Thoracic aorta (tissue), 2 donors: Measurements from ENCODE around the gene ARHGAP10. TPM values are rescaled to one million over a fixed set of nuclear protein-coding genes. Genes with fewer than 3 reads are reported as not detected.

Experiments used
- ATAC-seq: fragments of 150-250 bp; one replicate; pipeline ENCODE4 v1.8.0; 2017; ENCODE audit warnings: low read depth; ENCODE audit not compliant: insufficient number of reproducible peaks, low FRiP score
- DNase-seq: peaks from one replicate; pipeline ENCODE4 v3.0.0-alpha.2; 2020; ENCODE audit warnings: low spot score
- H3K27ac ChIP-seq, 2 donors: fragments of 200-600 bp; sonication (generic); 1 replicate in 1 of 2; 2 replicates in 1 of 2; pipeline ENCODE4 v1.5.1; 2016; ENCODE audit warnings: mild to moderate bottlenecking in 2 of 2, moderate library complexity in 2 of 2
- H3K27me3 ChIP-seq: fragments of 200-600 bp; sonication (generic); replicated peaks from 2 replicates; pipeline ENCODE4 v1.6.0; 2016; ENCODE audit warnings: mild to moderate bottlenecking; ENCODE audit not compliant: insufficient read depth
- H3K36me3 ChIP-seq: fragments of 200-600 bp; sonication (generic); one replicate; pipeline ENCODE4 v1.5.1; 2016
- H3K4me1 ChIP-seq, 2 donors: fragments of 200-600 bp; sonication (generic); 1 replicate in 1 of 2; 2 replicates in 1 of 2; pipeline versions ENCODE4 v1.5.1 to v1.6.0; 2016; ENCODE audit warnings: low read depth in 2 of 2, mild to moderate bottlenecking in 1 of 2; ENCODE audit not compliant: control insufficient read depth in 1 of 2
- H3K4me3 ChIP-seq: fragments of 200-600 bp; sonication (generic); 2 replicates; pipeline ENCODE4 v1.5.1; 2016; ENCODE audit warnings: mild to moderate bottlenecking
- H3K9me3 ChIP-seq: fragments of 200-600 bp; sonication (generic); 2 replicates; pipeline ENCODE4 v1.5.1; 2016
- total RNA-seq, 2 donors: library from RNA; depleted of rRNA; stranded (reverse); fragments of >200 nt; gene quantifications; one replicate each; pipeline versions ENCODE4 v1.1.0 to v1.2.3, GENCODE V29; 2016
- TF ChIP-seq, protein P1 (sequence below): fragments of 200-600 bp; sonication (generic); IDR thresholded peaks from one replicate; pipeline ENCODE4 v1.5.1; 2019; ENCODE audit warnings: antibody characterized with exemption

ARHGAP10 gene
- total RNA-seq, 2 donors from 2014 or later: 195 to 211 TPM

DNA sequence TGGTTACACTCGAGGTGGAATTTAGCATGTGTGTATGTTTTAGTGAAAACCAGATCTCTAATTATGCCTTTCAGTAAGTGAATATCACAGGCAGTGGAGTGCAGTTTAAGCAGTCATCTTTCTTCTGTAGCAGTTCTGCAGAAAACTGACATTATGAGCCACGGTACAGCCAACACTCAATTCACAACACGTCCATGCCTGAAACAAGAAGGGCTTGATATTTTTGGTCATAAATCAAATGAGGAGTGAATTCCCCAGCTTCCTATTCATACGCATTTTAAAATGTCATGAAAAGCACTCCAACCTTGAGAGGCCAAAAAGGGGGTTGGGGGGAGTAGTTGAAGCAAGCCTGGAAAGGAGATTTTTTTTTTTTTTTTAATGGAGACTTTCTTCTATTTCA, 316.7 kb downstream of the ARHGAP10 start:
- ATAC-seq (no peak), DNase-seq (no peak)
- TF ChIP-seq, protein P1, sequence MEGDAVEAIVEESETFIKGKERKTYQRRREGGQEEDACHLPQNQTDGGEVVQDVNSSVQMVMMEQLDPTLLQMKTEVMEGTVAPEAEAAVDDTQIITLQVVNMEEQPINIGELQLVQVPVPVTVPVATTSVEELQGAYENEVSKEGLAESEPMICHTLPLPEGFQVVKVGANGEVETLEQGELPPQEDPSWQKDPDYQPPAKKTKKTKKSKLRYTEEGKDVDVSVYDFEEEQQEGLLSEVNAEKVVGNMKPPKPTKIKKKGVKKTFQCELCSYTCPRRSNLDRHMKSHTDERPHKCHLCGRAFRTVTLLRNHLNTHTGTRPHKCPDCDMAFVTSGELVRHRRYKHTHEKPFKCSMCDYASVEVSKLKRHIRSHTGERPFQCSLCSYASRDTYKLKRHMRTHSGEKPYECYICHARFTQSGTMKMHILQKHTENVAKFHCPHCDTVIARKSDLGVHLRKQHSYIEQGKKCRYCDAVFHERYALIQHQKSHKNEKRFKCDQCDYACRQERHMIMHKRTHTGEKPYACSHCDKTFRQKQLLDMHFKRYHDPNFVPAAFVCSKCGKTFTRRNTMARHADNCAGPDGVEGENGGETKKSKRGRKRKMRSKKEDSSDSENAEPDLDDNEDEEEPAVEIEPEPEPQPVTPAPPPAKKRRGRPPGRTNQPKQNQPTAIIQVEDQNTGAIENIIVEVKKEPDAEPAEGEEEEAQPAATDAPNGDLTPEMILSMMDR: no peak
- peaks cover 10% of the 10 kb centered on the region for H3K36me3 ChIP-seq
- no peaks in the 10 kb centered on the region for H3K27me3 ChIP-seq
- no peaks in the 10 kb centered on the region for H3K9me3 ChIP-seq
- H3K4me1 ChIP-seq: peaks cover 3 to 24% of the 10 kb centered on the region in 2 donors
- H3K4me3 ChIP-seq: no peak overlapping the region
- no peak overlapping the region for H3K27ac ChIP-seq

DNA sequence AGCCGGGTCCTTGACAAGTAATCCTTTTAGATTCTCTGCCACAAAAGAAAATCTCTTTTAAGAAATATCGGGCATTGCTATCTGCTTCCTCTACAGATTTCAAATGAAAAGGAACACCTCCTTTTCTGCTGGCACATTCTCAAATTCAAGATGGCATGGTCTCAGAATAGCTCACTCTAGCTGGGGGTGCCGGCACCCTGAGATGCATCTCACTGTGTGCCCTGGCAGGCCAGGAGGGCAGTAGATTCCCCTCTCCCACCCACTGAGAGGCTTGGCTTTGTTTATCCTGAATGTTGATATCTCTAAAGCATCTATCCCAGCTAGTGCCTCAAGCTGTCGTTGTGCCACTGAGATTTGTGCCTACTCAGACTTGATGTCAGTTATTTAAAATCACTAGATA, 319.5 kb downstream of the ARHGAP10 start:
- ATAC-seq (no peak), DNase-seq (no peak)
- TF ChIP-seq, protein P1: no peak
- no peak overlapping the region for H3K4me3 ChIP-seq
- peaks cover 10% of the 10 kb centered on the region for H3K36me3 ChIP-seq
- H3K9me3 ChIP-seq: no peaks in the 10 kb centered on the region
- no peaks in the 10 kb centered on the region for H3K27me3 ChIP-seq
- H3K27ac ChIP-seq: no peak overlapping the region
- peaks cover 3 to 22% of the 10 kb centered on the region in 2 donors for H3K4me1 ChIP-seq

DNA sequence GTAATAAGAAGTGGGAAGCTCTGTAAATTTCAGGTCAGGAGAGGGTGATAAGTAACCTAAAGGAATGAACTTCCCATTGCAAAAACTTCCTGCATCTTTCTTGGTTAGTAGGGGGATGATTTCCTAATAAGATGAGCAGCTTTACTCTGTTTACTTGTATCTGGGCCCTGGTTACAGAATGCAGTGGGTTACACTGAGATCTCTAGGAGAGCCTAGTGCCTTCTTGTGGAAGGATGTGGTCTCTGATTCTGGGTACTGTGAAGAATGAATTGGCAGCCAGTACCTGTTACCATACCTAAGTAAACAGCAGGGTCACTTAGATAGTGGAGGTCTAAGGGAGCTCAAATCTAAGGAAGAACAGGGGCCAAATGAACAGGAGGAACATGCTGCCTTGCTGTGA, 320.6 kb downstream of the ARHGAP10 start:
- TF ChIP-seq, protein P1: no peak
- H3K4me1 ChIP-seq: peaks cover 3 to 30% of the 10 kb centered on the region in 2 donors
- H3K9me3 ChIP-seq: no peaks in the 10 kb centered on the region
- no peaks in the 10 kb centered on the region for H3K27me3 ChIP-seq
- no peak overlapping the region for H3K27ac ChIP-seq
- ATAC-seq (no peak), DNase-seq (no peak)
- peaks cover 5% of the 10 kb centered on the region for H3K36me3 ChIP-seq
- no peak overlapping the region for H3K4me3 ChIP-seq

DNA sequence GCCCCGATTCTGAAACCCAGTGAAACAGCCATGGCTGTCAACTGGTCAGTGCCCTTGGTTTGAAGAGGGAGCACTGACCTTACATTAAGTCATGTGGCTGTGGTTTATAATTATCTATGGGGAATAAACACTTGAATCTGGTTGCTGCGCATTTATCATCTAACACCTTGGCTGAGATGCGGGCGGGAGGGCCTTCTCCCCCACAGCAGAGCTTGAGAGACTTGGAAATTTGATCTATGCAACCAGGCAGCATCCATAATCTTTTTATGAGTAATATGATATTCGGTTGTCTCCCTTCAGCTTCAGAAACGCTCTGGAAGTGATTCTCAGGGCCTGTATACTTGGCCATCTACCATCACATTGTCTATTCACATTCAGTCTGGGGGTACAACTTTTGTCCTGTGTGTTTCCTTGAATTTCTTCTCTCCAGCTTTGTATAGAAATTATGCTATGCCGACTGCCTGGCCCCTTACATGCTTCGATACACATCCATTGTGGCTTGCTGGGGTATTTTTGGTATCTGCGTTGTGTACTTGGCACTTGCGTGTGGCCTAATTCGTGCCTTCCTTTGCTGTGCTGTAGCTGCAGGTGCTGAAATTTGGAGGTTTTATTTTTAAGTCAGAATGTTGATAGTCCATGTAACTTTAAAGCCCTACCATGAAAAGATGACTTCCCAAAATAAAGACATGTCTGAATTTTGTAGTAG, 321.6 kb downstream of the ARHGAP10 start:
- Histone ChIP-seq H3K9me3 (no peaks in the 10 kb centered on the region), H3K4me1 (peaks cover 3 to 40% of the 10 kb centered on the region in 2 donors), H3K4me3 (no peak overlapping the region), H3K36me3 (peaks cover 5% of the 10 kb centered on the region), H3K27ac (no peak overlapping the region), H3K27me3 (no peaks in the 10 kb centered on the region)
- TF ChIP-seq, protein P1: no peak
- ATAC-seq: no peak
- no peak for DNase-seq

DNA sequence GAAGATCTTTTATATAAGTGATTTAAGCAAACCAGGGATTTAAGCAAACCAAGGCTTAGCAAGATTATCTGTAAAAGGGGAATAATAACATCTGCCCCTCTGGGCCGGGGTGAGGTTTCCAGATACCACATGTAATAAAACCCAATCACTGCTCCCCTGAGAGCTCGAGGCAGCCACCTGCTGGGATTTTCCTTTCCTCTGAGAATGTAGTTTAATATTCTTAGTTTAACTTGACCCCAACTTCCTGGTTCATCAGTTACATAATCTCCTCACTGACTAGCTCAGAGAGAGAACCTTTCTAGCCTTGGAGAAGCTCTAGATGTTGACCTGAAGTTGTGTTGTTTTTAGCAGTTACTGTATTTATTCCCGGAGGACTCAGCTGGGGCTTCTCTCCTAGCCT, 322.4 kb downstream of the ARHGAP10 start:
- DNase-seq: no peak
- TF ChIP-seq, protein P1: no peak
- no peak for ATAC-seq
- no peaks in the 10 kb centered on the region for H3K9me3 ChIP-seq
- H3K27ac ChIP-seq: no peak overlapping the region
- no peak overlapping the region for H3K4me3 ChIP-seq
- peaks cover 1% of the 10 kb centered on the region for H3K36me3 ChIP-seq
- peaks cover 9 to 48% of the 10 kb centered on the region in 2 donors for H3K4me1 ChIP-seq
- no peaks in the 10 kb centered on the region for H3K27me3 ChIP-seq
